Measurements from ENCODE around the gene CROT. TPM values are rescaled to one million over a fixed set of nuclear protein-coding genes. Genes with fewer than 3 reads are reported as not detected.

CROT gene
- total RNA-seq, 4 donors from 2014 or later = 3.0 to 29.5 (median 11.9) TPM

GRCh38 chr7:87330942-87331341, 14.5 kb upstream of the CROT start:
- TF ChIP-seq, protein P1, sequence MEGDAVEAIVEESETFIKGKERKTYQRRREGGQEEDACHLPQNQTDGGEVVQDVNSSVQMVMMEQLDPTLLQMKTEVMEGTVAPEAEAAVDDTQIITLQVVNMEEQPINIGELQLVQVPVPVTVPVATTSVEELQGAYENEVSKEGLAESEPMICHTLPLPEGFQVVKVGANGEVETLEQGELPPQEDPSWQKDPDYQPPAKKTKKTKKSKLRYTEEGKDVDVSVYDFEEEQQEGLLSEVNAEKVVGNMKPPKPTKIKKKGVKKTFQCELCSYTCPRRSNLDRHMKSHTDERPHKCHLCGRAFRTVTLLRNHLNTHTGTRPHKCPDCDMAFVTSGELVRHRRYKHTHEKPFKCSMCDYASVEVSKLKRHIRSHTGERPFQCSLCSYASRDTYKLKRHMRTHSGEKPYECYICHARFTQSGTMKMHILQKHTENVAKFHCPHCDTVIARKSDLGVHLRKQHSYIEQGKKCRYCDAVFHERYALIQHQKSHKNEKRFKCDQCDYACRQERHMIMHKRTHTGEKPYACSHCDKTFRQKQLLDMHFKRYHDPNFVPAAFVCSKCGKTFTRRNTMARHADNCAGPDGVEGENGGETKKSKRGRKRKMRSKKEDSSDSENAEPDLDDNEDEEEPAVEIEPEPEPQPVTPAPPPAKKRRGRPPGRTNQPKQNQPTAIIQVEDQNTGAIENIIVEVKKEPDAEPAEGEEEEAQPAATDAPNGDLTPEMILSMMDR (IDR thresholded peaks at IDR 0.05) = no peak
- no peak for DNase-seq (ENCODE audit: low spot score)
- ATAC-seq (ENCODE audit: low FRiP score) = no peak

GRCh38 chr7:87331687-87332252, 13.7 kb upstream of the CROT start:
- TF ChIP-seq, protein P1 (IDR thresholded peaks at IDR 0.05) = no peak
- no peak for DNase-seq (ENCODE audit: low spot score)
- no peak for ATAC-seq (ENCODE audit: low FRiP score)

DNA sequence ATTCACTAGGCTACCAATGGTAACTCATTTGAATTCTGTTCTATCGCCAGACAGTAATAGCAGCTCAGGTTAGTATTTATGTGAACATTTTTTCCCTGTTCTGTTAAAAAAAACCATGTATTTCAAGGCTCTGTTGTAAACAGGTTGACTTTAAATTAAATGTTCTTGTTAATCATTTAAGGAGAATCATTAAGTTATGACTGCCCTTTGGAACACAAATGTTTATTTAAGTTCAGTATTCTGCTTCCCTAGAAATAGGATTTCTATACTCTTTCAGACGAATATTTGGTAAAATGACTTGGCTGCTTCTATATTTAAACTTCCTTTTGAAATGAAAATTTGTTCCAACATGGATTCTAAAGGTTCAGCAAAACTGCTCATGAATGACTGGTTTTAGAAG, 13.1 kb upstream of the CROT start:
- no peak for ATAC-seq (ENCODE audit: low FRiP score)

DNA sequence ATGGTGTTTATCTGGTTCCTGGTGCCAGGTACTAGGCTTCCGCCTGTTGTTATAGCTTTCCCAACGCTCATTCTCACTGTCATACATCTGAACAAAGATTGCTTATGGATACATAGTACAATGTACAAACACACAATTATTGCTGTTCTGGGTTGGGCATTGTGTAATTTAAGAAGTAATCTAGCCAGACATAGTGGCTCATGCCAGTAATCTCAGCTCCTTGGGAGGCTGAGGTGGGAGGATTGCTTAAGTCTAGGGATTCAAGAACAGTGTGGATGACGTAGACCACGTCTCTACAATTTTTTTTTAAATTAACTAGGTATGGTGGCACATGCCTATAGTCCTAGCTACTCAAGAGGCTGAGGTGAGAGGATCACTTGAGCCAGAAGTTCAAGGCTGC, 9.3 kb upstream of the CROT start:
- TF ChIP-seq, protein P1 (IDR thresholded peaks at IDR 0.05) = no peak
- DNase-seq (ENCODE audit: low spot score) (no peak), ATAC-seq (ENCODE audit: low FRiP score) (no peak)

More for the DNA sequence above, 13.1 kb upstream of the CROT start:
- TF ChIP-seq, protein P1 (IDR thresholded peaks at IDR 0.05) = no peak
- DNase-seq (ENCODE audit: low spot score) = no peak

DNA sequence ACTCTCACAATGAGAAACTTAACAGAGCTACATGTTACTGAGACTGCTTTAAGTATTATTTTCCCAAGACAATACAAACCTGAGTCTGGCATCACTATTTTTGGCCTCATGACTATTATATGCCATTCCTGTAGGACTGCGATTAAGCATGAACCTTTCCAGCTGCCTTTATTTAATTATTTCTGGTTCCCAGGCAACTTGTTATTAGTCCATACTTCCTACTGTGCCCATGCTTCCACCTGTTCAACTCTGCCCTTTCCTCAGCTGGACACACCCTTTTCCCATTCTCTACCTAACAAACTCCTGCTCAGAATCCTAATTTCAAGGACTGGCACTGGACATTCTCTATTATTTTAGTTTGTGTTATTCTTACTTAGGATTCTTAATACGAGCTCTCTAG, 8.1 kb upstream of the CROT start:
- ATAC-seq (ENCODE audit: low FRiP score) (no peak), DNase-seq (ENCODE audit: low spot score) (no peak)
- TF ChIP-seq, protein P1 (IDR thresholded peaks at IDR 0.05) = no peak

DNA sequence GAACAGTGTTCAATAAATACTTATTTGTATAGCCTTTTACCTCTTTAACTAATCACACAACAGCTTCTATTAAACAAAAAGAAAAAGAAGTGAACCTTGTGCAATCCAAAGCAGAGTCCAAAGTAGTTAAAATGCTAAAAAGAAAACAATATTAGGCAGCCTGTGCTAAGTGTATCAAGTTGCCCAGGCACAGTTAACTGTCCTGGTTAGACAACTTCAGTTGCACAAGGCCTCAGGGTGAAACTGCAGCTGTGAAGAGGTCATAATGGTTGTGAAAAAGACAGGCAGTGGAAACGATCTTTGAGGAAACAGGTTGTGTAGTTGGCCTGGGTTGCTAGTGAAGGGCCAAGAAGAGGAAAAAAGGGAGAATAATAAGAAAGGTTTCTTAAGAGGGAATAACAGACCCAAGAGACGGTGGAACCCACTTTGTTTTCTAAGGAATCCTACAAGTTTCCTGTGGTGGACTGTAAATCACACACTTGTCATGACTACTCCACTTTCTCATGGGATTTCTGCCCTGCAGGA, 6.0 kb upstream of the CROT start:
- no peak for ATAC-seq (ENCODE audit: low FRiP score)
- DNase-seq (ENCODE audit: low spot score) = no peak
- TF ChIP-seq, protein P1 (IDR thresholded peaks at IDR 0.05) = no peak

DNA sequence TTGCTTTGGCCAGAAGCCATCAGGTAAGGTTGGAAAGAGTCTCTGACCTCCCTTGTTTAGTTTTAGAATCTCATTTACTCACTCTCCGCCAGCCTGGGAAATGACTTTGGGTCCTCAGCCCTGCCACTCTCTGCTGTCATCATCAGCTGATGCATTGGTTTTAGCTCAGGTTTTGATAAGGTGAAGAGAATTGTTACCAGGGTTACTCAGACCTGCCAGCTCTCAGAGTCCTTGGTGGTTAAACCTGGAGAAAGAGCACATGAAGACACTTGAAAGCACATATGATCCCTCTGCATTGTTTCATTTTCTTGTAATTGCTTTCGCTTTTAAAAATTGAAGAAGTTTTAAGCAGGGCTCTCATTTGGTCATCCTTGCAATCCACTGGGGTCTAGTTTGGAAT, 4.0 kb upstream of the CROT start:
- TF ChIP-seq, protein P1 (IDR thresholded peaks at IDR 0.05) = no peak
- DNase-seq (ENCODE audit: low spot score) (no peak), ATAC-seq (ENCODE audit: low FRiP score) (no peak)
